SK-N-SH (cell line): ENCODE results near the gene SEMA3D. TPM values are rescaled to one million over a fixed set of nuclear protein-coding genes. Genes with fewer than 3 reads are reported as not detected.

Experiments used
- CTCF ChIA-PET: fragments of 300-600, 350-600 bp; formaldehyde crosslinking; extraction: SDS; loops from one replicate; lab custom pipeline; 2021; lab: Yijun Ruan, JAX
- POLR2A ChIA-PET: fragments of 350-600 bp; sonication (Branson Sonifier 250); formaldehyde crosslinking; extraction: SDS; loops from one replicate; lab custom pipeline; 2020; ENCODE audit warnings: antibody characterized with exemption, inconsistent platforms; lab: Yijun Ruan, JAX
- DNase-seq: peaks from one replicate; pipeline ENCODE4 v3.0.0; 2012
- H2AFZ ChIP-seq: fragments of 200-600 bp; sonication (generic); 2 replicates; pipeline ENCODE4 v1.8.1; 2016; ENCODE audit warnings: antibody characterized with exemption, mild to moderate bottlenecking, low read depth
- H3F3A ChIP-seq: fragments of 200-600 bp; sonication (generic); replicated peaks from 2 replicates; pipeline ENCODE3; 2016; ENCODE audit warnings: antibody characterized with exemption, mild to moderate bottlenecking; ENCODE audit not compliant: insufficient read depth
- H3K27ac ChIP-seq, 2 experiments: fragments of 200-500 bp in 1 of 2; fragments of 200-600 bp in 1 of 2; sonication (Bioruptor generic) in 1 of 2; sonication (generic), shearing (Covaris generic) in 1 of 2; 2 replicates each; pipeline versions ENCODE4 v1.5.1 to v1.6.1; 2014 to 2016; ENCODE audit warnings: low read depth in 2 of 2, inconsistent platforms in 1 of 2, low read length in 1 of 2, mild to moderate bottlenecking in 1 of 2, mixed read lengths in 1 of 2
- H3K27me3 ChIP-seq: fragments of 200-600 bp; sonication (generic), shearing (Covaris generic); 2 replicates; pipeline ENCODE4 v1.6.1; 2016; ENCODE audit warnings: mixed run types; ENCODE audit not compliant: insufficient read depth
- H3K36me3 ChIP-seq, 2 experiments: fragments of 200-500 bp in 1 of 2; fragments of 200-600 bp in 1 of 2; sonication (Bioruptor generic) in 1 of 2; sonication (generic) in 1 of 2; replicated peaks in 1 of 2; 2 replicates each; pipeline versions ENCODE3 to v1.5.1; 2014 to 2016; ENCODE audit warnings: low read length in 1 of 2, mild to moderate bottlenecking in 1 of 2; ENCODE audit not compliant: insufficient read depth in 2 of 2, control insufficient read depth in 1 of 2
- H3K4me1 ChIP-seq, 2 experiments: fragments of 200-500 bp in 1 of 2; fragments of 200-600 bp in 1 of 2; sonication (Bioruptor generic) in 1 of 2; sonication (generic), shearing (Covaris generic) in 1 of 2; 2 replicates each; pipeline versions ENCODE4 v1.5.1 to v1.6.1; 2014 to 2016; ENCODE audit warnings: low read depth in 1 of 2, low read length in 1 of 2, mixed run types in 1 of 2; ENCODE audit not compliant: insufficient read depth in 2 of 2, control insufficient read depth in 1 of 2
- H3K4me2 ChIP-seq: fragments of 200-600 bp; sonication (generic), shearing (Covaris generic); 2 replicates; pipeline ENCODE4 v1.6.1; 2017; ENCODE audit warnings: mixed run types
- H3K4me3 ChIP-seq, 2 experiments: fragments of 200-500 bp in 1 of 2; fragments of 200-600 bp in 1 of 2; sonication (Bioruptor generic) in 1 of 2; sonication (generic), shearing (Covaris generic) in 1 of 2; 2 replicates each; pipeline versions ENCODE4 v1.5.1 to v1.8.1; 2014 to 2016; ENCODE audit warnings: low read depth in 2 of 2, inconsistent platforms in 1 of 2, low read length in 1 of 2, mild to moderate bottlenecking in 1 of 2, mixed read lengths in 1 of 2, moderate library complexity in 1 of 2
- H3K79me2 ChIP-seq: fragments of 200-600 bp; sonication (generic); 2 replicates; pipeline ENCODE4 v1.8.1; 2017; ENCODE audit warnings: mild to moderate bottlenecking; ENCODE audit not compliant: insufficient read depth
- H3K9ac ChIP-seq: fragments of 200-600 bp; sonication (generic); 2 replicates; pipeline ENCODE4 v1.6.1; 2017; ENCODE audit warnings: mixed run types
- H3K9me2 ChIP-seq: fragments of 200-600 bp; sonication (generic); 2 replicates; pipeline ENCODE4 v1.6.1; 2017; ENCODE audit warnings: mixed run types
- H3K9me3 ChIP-seq: fragments of 200-600 bp; sonication (generic); 2 replicates; pipeline ENCODE4 v1.6.1; 2017; ENCODE audit warnings: mixed run types, mild to moderate bottlenecking, moderate library complexity
- H4K20me1 ChIP-seq: fragments of 200-600 bp; sonication (generic); 2 replicates; pipeline ENCODE4 v1.6.1; 2017; ENCODE audit warnings: mild to moderate bottlenecking, mixed run types; ENCODE audit not compliant: insufficient read depth
- CTCF ChIP-seq: fragments of 200-600 bp; sonication (generic); IDR thresholded peaks from 2 replicates; pipeline ENCODE4 v1.6.1; 2017; ENCODE audit warnings: antibody characterized with exemption, mild to moderate bottlenecking, moderate library complexity
- ELF1 ChIP-seq: IDR thresholded peaks from 2 replicates; pipeline ENCODE4 v1.4.0; 2012
- GABPA ChIP-seq: IDR thresholded peaks from 2 replicates; pipeline ENCODE4 v1.4.0; 2012; ENCODE audit warnings: low read depth, mild to moderate bottlenecking
- GATA2 ChIP-seq: sonication (generic); formaldehyde crosslinking; IDR thresholded peaks from 2 replicates; pipeline ENCODE4 v1.5.0; 2020; ENCODE audit warnings: mild to moderate bottlenecking, missing genetic modification reagents
- JUND ChIP-seq: IDR thresholded peaks from 2 replicates; pipeline ENCODE4 v1.4.0; 2012
- MEF2A ChIP-seq: IDR thresholded peaks from 2 replicates; pipeline ENCODE4 v1.4.0; 2012; ENCODE audit warnings: low read depth, borderline replicate concordance
- NRF1 ChIP-seq: IDR thresholded peaks from 2 replicates; pipeline ENCODE4 v1.6.1; 2012; ENCODE audit warnings: low read depth, mild to moderate bottlenecking, low read length
- POLR2AphosphoS5 ChIP-seq: IDR thresholded peaks from 2 replicates; pipeline ENCODE4 v1.6.1; 2012; ENCODE audit warnings: low read depth, low read length
- RCOR1 ChIP-seq: fragments of 150-350 bp; IDR thresholded peaks from 2 replicates; pipeline ENCODE4 v1.6.1; 2017; ENCODE audit warnings: antibody characterized with exemption, low read length
- RFX5 ChIP-seq: IDR thresholded peaks from 2 replicates; pipeline ENCODE4 v1.6.1; 2012; ENCODE audit warnings: mild to moderate bottlenecking, improper control_type of control experiment, low read length
- TAF1 ChIP-seq: IDR thresholded peaks from 2 replicates; pipeline ENCODE4 v1.6.1; 2012; ENCODE audit warnings: low read depth, mild to moderate bottlenecking, low read length, moderate library complexity, borderline replicate concordance
- TEAD4 ChIP-seq: IDR thresholded peaks from 2 replicates; pipeline ENCODE4 v1.4.0; 2012; ENCODE audit warnings: mild to moderate bottlenecking, borderline replicate concordance; ENCODE audit not compliant: insufficient read depth
- YY1 ChIP-seq: IDR thresholded peaks from 2 replicates; pipeline ENCODE4 v1.4.0; 2012; ENCODE audit warnings: low read depth, mild to moderate bottlenecking
- ZBTB33 ChIP-seq: IDR thresholded peaks from 2 replicates; pipeline ENCODE4 v1.4.0; 2012; ENCODE audit warnings: low read depth, borderline replicate concordance
- WGBS: methylation state at CpG from one replicate; pipeline ENCODE4 v1.1.6; 2017; ENCODE audit warnings: low lambda C conversion rate; 5-methylcytosine and 5-hydroxymethylcytosine counted together
- polyA plus RNA-seq, 3 experiments: library from polyadenylated mRNA; depleted of rRNA; stranded (reverse); fragments of >200 nt; gene quantifications; 2 replicates each; pipeline ENCODE4 v1.2.3, GENCODE V29; 2012
- TF ChIP-seq, protein P1 (sequence below): IDR thresholded peaks from 2 replicates; pipeline ENCODE4 v1.6.1; 2012; ENCODE audit warnings: mild to moderate bottlenecking, low read depth, low read length, moderate library complexity

Gene SEMA3D
- polyA plus RNA-seq, 1 of the 3 experiments (the other 2 are of a cell fraction): 30.1 TPM

- TF ChIP-seq ZBTB33 (no peak), JUND (no peak), RCOR1 (no peak), TEAD4 (no peak)
Measured at GRCh38 chr7:85204061-85204460, 17.2 kb upstream of the SEMA3D start (continued).

- no peaks in the 10 kb centered on the region for H3K27me3 ChIP-seq
- no peaks in the 10 kb centered on the region for H3K36me3 ChIP-seq
- no peak overlapping the region for H3K4me3 ChIP-seq
- H3F3A ChIP-seq: no peaks in the 10 kb centered on the region
- H3K4me2 ChIP-seq: no peak overlapping the region
- H3K9me2 ChIP-seq: no peaks in the 10 kb centered on the region
- H4K20me1 ChIP-seq: no peaks in the 10 kb centered on the region
- no peak for DNase-seq
- H3K79me2 ChIP-seq: no peaks in the 10 kb centered on the region
- H3K9ac ChIP-seq: no peak overlapping the region
- H3K27ac ChIP-seq: no peak overlapping the region
- H3K9me3 ChIP-seq: 0 out of 2 replicates have a peak, but pooled peaks cover 4% of the 10 kb centered on the region
- POLR2A ChIA-PET: no interaction called here
- TF ChIP-seq GABPA (no peak), POLR2AphosphoS5 (no peak), CTCF (no peak), TEAD4 (no peak), YY1 (no peak), ELF1 (no peak), MEF2A (no peak), GATA2 (CRISPR knock-in tag) (no peak), RFX5 (no peak), TAF1 (no peak), JUND (no peak), ZBTB33 (no peak), NRF1 (no peak)
- TF ChIP-seq, protein P1, sequence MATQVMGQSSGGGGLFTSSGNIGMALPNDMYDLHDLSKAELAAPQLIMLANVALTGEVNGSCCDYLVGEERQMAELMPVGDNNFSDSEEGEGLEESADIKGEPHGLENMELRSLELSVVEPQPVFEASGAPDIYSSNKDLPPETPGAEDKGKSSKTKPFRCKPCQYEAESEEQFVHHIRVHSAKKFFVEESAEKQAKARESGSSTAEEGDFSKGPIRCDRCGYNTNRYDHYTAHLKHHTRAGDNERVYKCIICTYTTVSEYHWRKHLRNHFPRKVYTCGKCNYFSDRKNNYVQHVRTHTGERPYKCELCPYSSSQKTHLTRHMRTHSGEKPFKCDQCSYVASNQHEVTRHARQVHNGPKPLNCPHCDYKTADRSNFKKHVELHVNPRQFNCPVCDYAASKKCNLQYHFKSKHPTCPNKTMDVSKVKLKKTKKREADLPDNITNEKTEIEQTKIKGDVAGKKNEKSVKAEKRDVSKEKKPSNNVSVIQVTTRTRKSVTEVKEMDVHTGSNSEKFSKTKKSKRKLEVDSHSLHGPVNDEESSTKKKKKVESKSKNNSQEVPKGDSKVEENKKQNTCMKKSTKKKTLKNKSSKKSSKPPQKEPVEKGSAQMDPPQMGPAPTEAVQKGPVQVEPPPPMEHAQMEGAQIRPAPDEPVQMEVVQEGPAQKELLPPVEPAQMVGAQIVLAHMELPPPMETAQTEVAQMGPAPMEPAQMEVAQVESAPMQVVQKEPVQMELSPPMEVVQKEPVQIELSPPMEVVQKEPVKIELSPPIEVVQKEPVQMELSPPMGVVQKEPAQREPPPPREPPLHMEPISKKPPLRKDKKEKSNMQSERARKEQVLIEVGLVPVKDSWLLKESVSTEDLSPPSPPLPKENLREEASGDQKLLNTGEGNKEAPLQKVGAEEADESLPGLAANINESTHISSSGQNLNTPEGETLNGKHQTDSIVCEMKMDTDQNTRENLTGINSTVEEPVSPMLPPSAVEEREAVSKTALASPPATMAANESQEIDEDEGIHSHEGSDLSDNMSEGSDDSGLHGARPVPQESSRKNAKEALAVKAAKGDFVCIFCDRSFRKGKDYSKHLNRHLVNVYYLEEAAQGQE: no peak
- WGBS: 56% methylated on average over 2 of the region's 2 CpGs
- no peak overlapping the region for H2AFZ ChIP-seq
- CTCF ChIA-PET: interaction anchor here (0.7 to 2.4 kb wide), 4 partner anchors 15 to 353 kb away, joined by 3 to 12 read pairs (median 4); partner anchors contain the start of gene SEMA3D
- H3K4me1 ChIP-seq: no peaks in the 10 kb centered on the region
Measured at GRCh38 chr7:85201209-85201608, 14.4 kb upstream of the SEMA3D start.
